PC-9 (cell line): ENCODE measurements around the gene GABARAPL1.

Experiments
- EZH2 ChIP-seq: fragments of 200-600 bp; sonication (generic); IDR thresholded peaks from 2 replicates; pipeline ENCODE4 v1.8.0; 2017; ENCODE audit warnings: antibody characterized with exemption, low read depth
- TF ChIP-seq, protein P1 (sequence below): fragments of 200-600 bp; sonication (generic); conservative IDR thresholded peaks from 2 replicates; pipeline ENCODE4 v1.6.1; 2017; ENCODE audit warnings: mixed run types, antibody characterized with exemption, mild to moderate bottlenecking, moderate library complexity

DNA sequence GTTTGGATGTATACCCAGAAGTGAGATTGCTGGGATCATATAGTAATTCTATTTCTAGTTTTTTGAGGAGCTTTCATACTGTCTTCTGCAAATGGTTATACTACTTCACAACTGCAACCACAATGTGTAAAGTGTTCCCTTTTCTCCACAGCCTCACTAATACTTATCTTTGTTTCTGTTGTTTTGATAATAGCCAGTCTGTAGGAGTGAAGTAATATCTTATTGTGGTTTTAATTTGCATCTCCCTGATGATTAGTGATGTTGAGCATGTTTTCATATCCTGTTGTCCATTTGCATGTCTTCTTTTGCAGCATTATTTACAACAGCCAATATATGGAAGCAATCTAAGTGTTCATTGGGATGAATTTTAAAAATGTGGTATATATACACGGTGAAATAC lies 29.9 kb downstream of the GABARAPL1 start:
- TF ChIP-seq, protein P1, sequence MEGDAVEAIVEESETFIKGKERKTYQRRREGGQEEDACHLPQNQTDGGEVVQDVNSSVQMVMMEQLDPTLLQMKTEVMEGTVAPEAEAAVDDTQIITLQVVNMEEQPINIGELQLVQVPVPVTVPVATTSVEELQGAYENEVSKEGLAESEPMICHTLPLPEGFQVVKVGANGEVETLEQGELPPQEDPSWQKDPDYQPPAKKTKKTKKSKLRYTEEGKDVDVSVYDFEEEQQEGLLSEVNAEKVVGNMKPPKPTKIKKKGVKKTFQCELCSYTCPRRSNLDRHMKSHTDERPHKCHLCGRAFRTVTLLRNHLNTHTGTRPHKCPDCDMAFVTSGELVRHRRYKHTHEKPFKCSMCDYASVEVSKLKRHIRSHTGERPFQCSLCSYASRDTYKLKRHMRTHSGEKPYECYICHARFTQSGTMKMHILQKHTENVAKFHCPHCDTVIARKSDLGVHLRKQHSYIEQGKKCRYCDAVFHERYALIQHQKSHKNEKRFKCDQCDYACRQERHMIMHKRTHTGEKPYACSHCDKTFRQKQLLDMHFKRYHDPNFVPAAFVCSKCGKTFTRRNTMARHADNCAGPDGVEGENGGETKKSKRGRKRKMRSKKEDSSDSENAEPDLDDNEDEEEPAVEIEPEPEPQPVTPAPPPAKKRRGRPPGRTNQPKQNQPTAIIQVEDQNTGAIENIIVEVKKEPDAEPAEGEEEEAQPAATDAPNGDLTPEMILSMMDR = no peak
- TF ChIP-seq EZH2 = no peak
